Glomerular visceral epithelial cell (primary cell): ENCODE data around the gene TOB1.
"Not testable (repeated sequence)": the region's sequence is repeated elsewhere in the genome, so short reads cannot be mapped to it uniquely, and the experiment has no call there.

ENCODE experiments used
- DNase-seq: peaks from one replicate; pipeline ENCODE4 v3.0.0-alpha.2; 2016; ENCODE audit errors: extremely low spot score

The TOB1 gene

GRCh38 chr17:50898369-50899004 is 32.3 kb upstream of the TOB1 start:
- DNase-seq, result no peak

GRCh38 chr17:50894513-50894912 is 28.4 kb upstream of the TOB1 start:
- DNase-seq, result not testable (repeated sequence)

- DNase-seq, result peak; percentile 77
These were observed 27.2 kb upstream of the TOB1 start for GRCh38 chr17:50893183-50893993.

- DNase-seq, result no peak
These were observed 26.1 kb upstream of the TOB1 start for GRCh38 chr17:50892101-50892776.

GRCh38 chr17:50891577-50891989 is 25.4 kb upstream of the TOB1 start:
- no peak for DNase-seq

GRCh38 chr17:50890675-50891516 is 24.7 kb upstream of the TOB1 start:
- no peak for DNase-seq

- DNase-seq, result no peak
These were observed 23.5 kb upstream of the TOB1 start for GRCh38 chr17:50889528-50890118.

GRCh38 chr17:50887705-50888245 is 21.6 kb upstream of the TOB1 start:
- no peak for DNase-seq

- DNase-seq, result no peak
These were observed 18.5 kb upstream of the TOB1 start for GRCh38 chr17:50884439-50885311.

- DNase-seq, result no peak
These were observed 17.8 kb upstream of the TOB1 start for GRCh38 chr17:50883850-50884438.

- no peak for DNase-seq
These were observed 16.7 kb upstream of the TOB1 start for GRCh38 chr17:50882851-50883250.

- no peak for DNase-seq
These were observed 15.0 kb upstream of the TOB1 start for GRCh38 chr17:50881182-50881581.

- no peak for DNase-seq
These were observed 12.9 kb upstream of the TOB1 start for GRCh38 chr17:50879086-50879485.

- DNase-seq, result no peak
These were observed 11.7 kb upstream of the TOB1 start for GRCh38 chr17:50877838-50878237.

GRCh38 chr17:50877042-50877441 is 10.9 kb upstream of the TOB1 start:
- DNase-seq, result not testable (repeated sequence)

GRCh38 chr17:50875074-50875473 is 8.9 kb upstream of the TOB1 start:
- DNase-seq, result no peak

- DNase-seq, result no peak
These were observed 6.7 kb upstream of the TOB1 start for GRCh38 chr17:50872710-50873424.

- DNase-seq, result no peak
These were observed 5.7 kb upstream of the TOB1 start for GRCh38 chr17:50871898-50872297.

GRCh38 chr17:50871364-50871763 is 5.2 kb upstream of the TOB1 start:
- no peak for DNase-seq
